HEK293T (cell line): ENCODE data around the gene CCL22.

Source experiments
- CTCF ChIA-PET: fragments of 350-600 bp; formaldehyde crosslinking; extraction: SDS; loops from one replicate; lab custom pipeline; 2021; ENCODE audit warnings: antibody characterized with exemption, inconsistent platforms; lab: Yijun Ruan, JAX
- POLR2A ChIA-PET: fragments of 350-600 bp; formaldehyde crosslinking; extraction: SDS; loops from one replicate; lab custom pipeline; 2020; ENCODE audit warnings: antibody characterized with exemption, inconsistent platforms; lab: Yijun Ruan, JAX
- DNase-seq: peaks from one replicate; pipeline ENCODE4 v3.0.0; 2012; ENCODE audit warnings: mixed read lengths; ENCODE audit errors: extremely low spot score
- ARNT ChIP-seq: fragments of 450-650 bp; IDR thresholded peaks from 2 replicates; pipeline ENCODE4 v1.6.1; 2017; ENCODE audit warnings: mild to moderate bottlenecking
- BHLHE40 ChIP-seq: fragments of 450-650 bp; IDR thresholded peaks from 2 replicates; pipeline ENCODE4 v1.6.1; 2016; ENCODE audit warnings: mild to moderate bottlenecking, moderate library complexity, borderline replicate concordance
- CTBP1 ChIP-seq: fragments of 450-650 bp; IDR thresholded peaks from 2 replicates; pipeline ENCODE4 v1.6.1; 2016; ENCODE audit warnings: borderline replicate concordance
- ELF4 ChIP-seq: fragments of 450-650 bp; IDR thresholded peaks from 2 replicates; pipeline ENCODE4 v1.6.1; 2017; ENCODE audit warnings: antibody characterized with exemption
- FOXA1 ChIP-seq: fragments of 450-650 bp; IDR thresholded peaks from 2 replicates; pipeline ENCODE4 v1.6.1; 2016; ENCODE audit warnings: mild to moderate bottlenecking
- FOXK2 ChIP-seq: fragments of 450-650 bp; IDR thresholded peaks from 2 replicates; pipeline ENCODE4 v1.6.1; 2016; ENCODE audit warnings: mild to moderate bottlenecking
- FOXM1 ChIP-seq: fragments of 450-650 bp; IDR thresholded peaks from 2 replicates; pipeline ENCODE4 v1.6.1; 2017; ENCODE audit warnings: mild to moderate bottlenecking, borderline replicate concordance
- HDGF ChIP-seq: fragments of 450-650 bp; IDR thresholded peaks from 2 replicates; pipeline ENCODE4 v1.6.1; 2017; ENCODE audit warnings: antibody characterized with exemption, borderline replicate concordance
- L3MBTL2 ChIP-seq: fragments of 450-650 bp; conservative IDR thresholded peaks from 2 replicates; pipeline ENCODE4 v1.6.1; 2016; ENCODE audit warnings: mild to moderate bottlenecking
- LEF1 ChIP-seq: fragments of 450-650 bp; IDR thresholded peaks from 2 replicates; pipeline ENCODE4 v1.6.1; 2017; ENCODE audit warnings: mild to moderate bottlenecking, borderline replicate concordance
- NFRKB ChIP-seq: fragments of 450-650 bp; IDR thresholded peaks from 2 replicates; pipeline ENCODE4 v1.6.1; 2016; ENCODE audit warnings: mild to moderate bottlenecking, moderate library complexity
- SP1 ChIP-seq: fragments of 450-650 bp; IDR thresholded peaks from 2 replicates; pipeline ENCODE4 v1.6.1; 2017
- SUZ12 ChIP-seq: fragments of 450-650 bp; IDR thresholded peaks from 2 replicates; pipeline ENCODE4 v1.6.1; 2016; ENCODE audit warnings: mild to moderate bottlenecking
- TARDBP ChIP-seq: fragments of 450-650 bp; IDR thresholded peaks from 2 replicates; pipeline ENCODE4 v1.6.1; 2016
- ZNF384 ChIP-seq: fragments of 450-650 bp; IDR thresholded peaks from 2 replicates; pipeline ENCODE4 v1.6.1; 2016
- TF ChIP-seq, protein P1 (sequence below): fragments of 450-650 bp; IDR thresholded peaks from 2 replicates; pipeline ENCODE4 v1.6.1; 2016

CCL22 gene

DNA sequence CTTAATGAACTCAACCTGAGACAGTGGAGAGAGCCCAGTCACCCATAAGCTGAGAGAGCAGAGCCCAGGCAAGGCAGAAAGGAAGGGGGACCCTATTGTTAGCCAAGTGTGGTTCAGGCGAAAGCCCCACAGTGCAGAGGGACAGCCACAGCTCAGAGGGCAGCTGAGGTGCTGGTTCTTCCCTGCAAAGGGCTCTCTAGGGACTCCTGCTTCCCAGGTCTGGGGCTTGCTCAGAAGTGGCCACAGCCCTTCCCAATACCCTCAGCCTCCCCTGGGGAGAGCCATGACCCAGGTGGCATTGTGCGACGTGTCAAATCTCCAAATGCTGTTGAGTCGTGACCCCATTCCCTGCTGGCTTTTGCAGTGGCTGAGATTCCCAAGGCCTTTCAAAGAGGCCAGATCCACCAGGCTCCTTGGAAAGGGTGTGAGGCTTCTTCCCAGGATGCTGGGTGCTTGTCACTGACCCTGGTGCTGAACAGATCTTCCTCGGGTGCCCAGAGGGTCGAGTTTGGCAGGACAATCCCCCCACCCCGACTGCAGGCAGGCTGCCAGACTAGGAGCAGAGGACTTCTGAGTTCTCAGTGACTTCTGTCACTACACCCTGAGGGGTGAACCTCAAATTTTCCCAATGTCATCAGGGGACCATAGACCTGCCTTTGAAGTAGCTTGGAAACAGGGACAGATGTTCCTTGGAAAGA lies 43.5 kb downstream of the CCL22 start:
- TF ChIP-seq ARNT (no peak), LEF1 (no peak), FOXK2 (no peak), BHLHE40 (no peak), ELF4 (no peak)
- CTCF ChIA-PET = interaction anchor here (0.5 kb wide), 1 partner anchor 15 kb away, joined by 3 read pairs; no protein-coding TSS in a partner anchor

DNA sequence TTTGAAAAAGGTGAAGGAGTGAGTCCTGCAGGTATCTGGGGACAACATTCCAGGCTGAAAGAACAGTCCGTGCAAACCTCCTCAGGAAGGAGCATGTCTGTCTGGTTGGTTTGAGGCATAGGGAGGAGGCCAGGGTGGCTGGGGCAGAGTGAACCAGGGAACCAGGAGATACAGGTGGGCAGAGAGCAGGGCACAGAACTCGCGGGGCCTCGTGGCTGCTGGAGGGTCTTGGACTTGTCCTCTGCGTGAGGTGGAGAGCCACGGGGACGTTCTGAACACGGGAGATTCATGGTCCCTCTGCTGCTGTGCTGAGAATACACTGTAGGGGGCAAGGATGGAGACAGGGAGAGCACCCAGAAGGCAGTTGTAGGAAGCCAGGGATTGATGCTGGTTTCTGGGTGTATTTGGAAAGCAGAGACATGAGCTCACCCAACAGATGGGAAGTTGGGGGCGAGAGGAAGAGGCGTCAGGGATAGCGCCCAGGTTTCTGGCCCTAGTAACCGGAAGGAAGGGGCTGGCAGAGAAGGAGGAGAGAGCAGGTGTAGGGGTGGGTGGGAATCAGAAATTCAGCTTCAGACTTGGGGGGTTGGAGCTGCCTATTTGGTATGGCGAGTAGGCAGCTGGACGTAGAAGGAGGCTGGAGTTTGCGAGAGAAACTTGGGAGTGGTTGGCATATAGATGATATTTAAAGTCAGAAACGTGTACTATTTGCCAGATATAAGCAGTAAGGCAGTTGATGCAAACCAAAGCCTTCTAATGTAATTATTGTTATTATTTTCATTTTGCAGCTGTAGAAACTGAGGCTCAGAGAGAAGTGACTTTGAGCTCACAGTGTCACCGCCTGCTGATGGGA lies 45.6 kb downstream of the CCL22 start, which contains the start of gene CCL17:
CCL17 (plus strand) TSS at position 803 of the 853 bp plus-strand sequence. CDS start 9,166 bp downstream, outside the sequence.
- no peak for DNase-seq
- POLR2A ChIA-PET = interaction anchor here (1.9 kb wide), 1 partner anchor 12 kb away, joined by 6 read pairs; no protein-coding TSS in a partner anchor
- CTCF ChIA-PET = interaction anchor here (2.0 kb wide), 1 partner anchor 13 kb away, joined by 11 read pairs; no protein-coding TSS in a partner anchor
- no peak for TF ChIP-seq SUZ12
- TF ChIP-seq, protein P1, sequence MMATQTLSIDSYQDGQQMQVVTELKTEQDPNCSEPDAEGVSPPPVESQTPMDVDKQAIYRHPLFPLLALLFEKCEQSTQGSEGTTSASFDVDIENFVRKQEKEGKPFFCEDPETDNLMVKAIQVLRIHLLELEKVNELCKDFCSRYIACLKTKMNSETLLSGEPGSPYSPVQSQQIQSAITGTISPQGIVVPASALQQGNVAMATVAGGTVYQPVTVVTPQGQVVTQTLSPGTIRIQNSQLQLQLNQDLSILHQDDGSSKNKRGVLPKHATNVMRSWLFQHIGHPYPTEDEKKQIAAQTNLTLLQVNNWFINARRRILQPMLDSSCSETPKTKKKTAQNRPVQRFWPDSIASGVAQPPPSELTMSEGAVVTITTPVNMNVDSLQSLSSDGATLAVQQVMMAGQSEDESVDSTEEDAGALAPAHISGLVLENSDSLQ = no peak

More for the DNA sequence above, 43.5 kb downstream of the CCL22 start:
- POLR2A ChIA-PET = no interaction called here
- DNase-seq = no peak

DNA sequence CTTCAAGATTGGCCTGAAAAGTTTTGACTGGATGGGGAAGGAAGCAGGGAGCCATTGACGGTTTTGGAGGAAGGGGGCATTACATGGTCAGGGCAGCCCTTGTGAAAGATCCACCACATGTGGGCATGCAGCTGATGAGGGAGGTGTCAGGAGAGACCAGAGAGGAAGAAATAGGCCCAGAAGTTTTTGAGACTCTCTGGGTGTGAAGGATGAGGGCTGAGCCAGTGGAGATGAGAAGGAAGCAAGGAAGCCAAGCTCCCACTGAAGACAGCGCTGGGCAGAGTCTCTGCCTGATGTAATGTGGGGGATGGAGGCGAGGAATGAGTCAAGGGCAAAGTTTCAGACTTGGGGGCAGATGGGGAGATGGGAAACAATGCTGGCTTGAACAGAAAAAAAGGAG lies 46.5 kb downstream of the CCL22 start:
- CTCF ChIA-PET = interaction anchor here (0.7 to 2.0 kb wide), 2 partner anchors 12 to 17 kb away, joined by 3 to 11 read pairs; no protein-coding TSS in a partner anchor
- TF ChIP-seq ELF4 = no peak
- TF ChIP-seq ZNF384 = no peak
- no peak for TF ChIP-seq ARNT
- no peak for TF ChIP-seq FOXK2
- no peak for TF ChIP-seq SP1
- TF ChIP-seq FOXA1 = no peak
- TF ChIP-seq, protein P1 = no peak
- no peak for TF ChIP-seq FOXM1
- TF ChIP-seq BHLHE40 = no peak
- TF ChIP-seq TARDBP = no peak
- no peak for TF ChIP-seq CTBP1
- TF ChIP-seq HDGF = no peak
- no peak for DNase-seq
- POLR2A ChIA-PET = interaction anchor here (1.9 kb wide), 1 partner anchor 12 kb away, joined by 6 read pairs; no protein-coding TSS in a partner anchor

DNA sequence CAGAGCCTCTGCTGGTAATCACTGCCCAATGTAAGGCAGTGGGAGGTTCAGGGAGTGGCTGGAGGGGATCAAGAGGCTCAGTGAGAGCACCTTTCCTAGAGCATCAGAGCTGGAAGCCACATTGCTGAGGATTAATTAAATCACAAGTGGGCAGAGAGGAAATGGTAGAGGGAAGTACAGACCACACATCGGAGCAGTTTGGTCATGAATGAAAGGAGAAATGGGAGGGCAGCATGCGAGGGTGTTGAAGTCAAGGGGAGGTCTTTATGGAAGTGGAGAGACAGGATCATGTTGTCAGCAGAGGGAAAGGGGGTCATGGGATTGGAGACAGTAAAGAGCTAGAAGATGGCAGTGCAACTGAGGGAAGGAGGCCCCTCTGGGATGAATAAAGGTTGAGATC lies 48.3 kb downstream of the CCL22 start:
- TF ChIP-seq ARNT = no peak
- no peak for TF ChIP-seq TARDBP
- no peak for TF ChIP-seq SP1
- no peak for TF ChIP-seq SUZ12
- TF ChIP-seq BHLHE40 = no peak
- TF ChIP-seq, protein P1 = no peak
- TF ChIP-seq HDGF = no peak
- no peak for TF ChIP-seq NFRKB
- TF ChIP-seq LEF1 = no peak
- TF ChIP-seq FOXM1 = no peak
- no peak for TF ChIP-seq ZNF384
- no peak for TF ChIP-seq ELF4
- no peak for TF ChIP-seq FOXA1
- no peak for TF ChIP-seq L3MBTL2
- no peak for TF ChIP-seq FOXK2
- TF ChIP-seq CTBP1 = no peak
- ChIA-PET CTCF (no interaction called here), POLR2A (interaction anchor here (1.1 kb wide), 1 partner anchor 10 kb away, joined by 3 read pairs; no protein-coding TSS in a partner anchor)
- DNase-seq = no peak

DNA sequence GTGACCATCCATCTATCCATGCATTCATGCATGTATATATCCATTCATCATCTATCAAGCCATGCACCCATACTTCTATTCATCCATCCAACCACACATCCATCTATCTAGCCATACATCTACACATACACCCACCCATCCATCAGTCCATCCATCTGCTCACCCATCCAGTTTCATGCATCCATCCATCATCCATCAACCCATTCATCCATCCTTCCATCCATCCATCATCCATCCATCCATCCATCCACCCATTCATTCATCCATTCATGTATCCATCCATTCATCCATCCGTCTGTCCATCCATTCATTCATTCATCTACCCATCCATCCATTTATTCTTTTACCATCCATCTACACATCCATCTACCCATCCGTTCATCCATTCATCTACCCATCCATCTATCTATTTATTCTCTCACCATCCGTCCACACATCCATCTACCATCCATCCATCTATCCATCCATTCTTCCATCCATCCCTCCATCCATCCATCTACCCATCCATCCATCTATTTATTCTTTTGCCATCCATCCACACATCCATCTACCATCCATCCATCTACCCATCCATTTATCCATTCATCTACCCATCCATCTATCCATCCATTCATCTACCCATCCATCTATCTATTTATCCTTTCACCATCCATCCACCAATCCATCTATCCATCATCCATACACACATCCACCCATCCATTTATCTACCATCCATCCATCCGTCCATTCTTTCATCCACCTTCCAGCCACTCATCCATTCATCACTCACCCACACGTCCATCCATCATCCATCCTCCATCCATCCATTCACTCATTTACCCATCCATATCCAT lies 49.2 kb downstream of the CCL22 start:
- CTCF ChIA-PET = no interaction called here
- TF ChIP-seq, protein P1 = no peak
- no peak for TF ChIP-seq ARNT
- TF ChIP-seq SUZ12 = no peak
- TF ChIP-seq SP1 = no peak
- no peak for TF ChIP-seq TARDBP
- TF ChIP-seq NFRKB = no peak
- TF ChIP-seq FOXM1 = no peak
- no peak for TF ChIP-seq CTBP1
- TF ChIP-seq HDGF = no peak
- no peak for TF ChIP-seq LEF1
- TF ChIP-seq L3MBTL2 = no peak
- no peak for TF ChIP-seq ELF4
- TF ChIP-seq ZNF384 = no peak
- no peak for TF ChIP-seq FOXK2
- POLR2A ChIA-PET = no interaction called here
- no peak for DNase-seq
